Stromal cell of bone marrow (primary cell): Measurements from ENCODE around the gene STAG3.
A peak's percentile ranks its signal among the peaks of the same experiment; 100 is the strongest.
"Not testable (repeated sequence)": the region's sequence is repeated elsewhere in the genome, so short reads cannot be mapped to it uniquely, and the experiment has no call there.

Source experiments
- DNase-seq: peaks from one replicate; pipeline ENCODE4 v3.0.0-alpha.2; 2012; ENCODE audit warnings: low read depth

Gene STAG3

GRCh38 chr7:100177045-100178001 lies at the start of gene STAG3, which contains the start of gene GPC2:
Gene STAG3, plus strand, starts transcription at chr7:100177918. Its CDS starts 2,639 bp downstream, at chr7:100180557.
Gene GPC2, minus strand, starts transcription at chr7:100177381. Its CDS starts 182 bp downstream, at chr7:100177199.
- peak; percentile 90 for DNase-seq

- DNase-seq = no peak
These were observed 49.1 kb upstream of the STAG3 start for GRCh38 chr7:100128637-100128963.

GRCh38 chr7:100130220-100130607 lies 47.5 kb upstream of the STAG3 start:
- not testable (repeated sequence) for DNase-seq

- no peak for DNase-seq
These were observed 46.9 kb upstream of the STAG3 start for GRCh38 chr7:100130608-100131453.

GRCh38 chr7:100132126-100132525 lies 45.6 kb upstream of the STAG3 start:
- DNase-seq = no peak

GRCh38 chr7:100132697-100133151 lies 45.0 kb upstream of the STAG3 start:
- DNase-seq = no peak

GRCh38 chr7:100137851-100138760 lies 39.6 kb upstream of the STAG3 start:
- no peak for DNase-seq

GRCh38 chr7:100141555-100141949 lies 36.2 kb upstream of the STAG3 start:
- DNase-seq = no peak

GRCh38 chr7:100142461-100142860 lies 35.3 kb upstream of the STAG3 start:
- no peak for DNase-seq

- not testable (repeated sequence) for DNase-seq
These were observed 31.4 kb upstream of the STAG3 start for GRCh38 chr7:100146350-100146749.

- no peak for DNase-seq
These were observed 30.4 kb upstream of the STAG3 start for GRCh38 chr7:100147278-100147677.

GRCh38 chr7:100148225-100148558 lies 29.5 kb upstream of the STAG3 start:
- DNase-seq = no peak

GRCh38 chr7:100148559-100149328 lies 29.0 kb upstream of the STAG3 start, which contains the start of gene LAMTOR4:
Gene LAMTOR4, plus strand, starts transcription at chr7:100148918. Its CDS starts 55 bp downstream, at chr7:100148973.
- DNase-seq = peak; percentile 98

GRCh38 chr7:100152404-100152803 lies 25.3 kb upstream of the STAG3 start:
- no peak for DNase-seq

- DNase-seq = no peak
These were observed 24.6 kb upstream of the STAG3 start for GRCh38 chr7:100152937-100153666.

GRCh38 chr7:100153708-100154535 lies 23.8 kb upstream of the STAG3 start:
- DNase-seq = no peak

GRCh38 chr7:100154651-100155491 lies 22.8 kb upstream of the STAG3 start:
- DNase-seq = no peak
